ENCODE measurements around the gene RASL12.
"Not testable (repeated sequence)": the region's sequence is repeated elsewhere in the genome, so short reads cannot be mapped to it uniquely, and the experiment has no call there.

RASL12 gene, protein sequence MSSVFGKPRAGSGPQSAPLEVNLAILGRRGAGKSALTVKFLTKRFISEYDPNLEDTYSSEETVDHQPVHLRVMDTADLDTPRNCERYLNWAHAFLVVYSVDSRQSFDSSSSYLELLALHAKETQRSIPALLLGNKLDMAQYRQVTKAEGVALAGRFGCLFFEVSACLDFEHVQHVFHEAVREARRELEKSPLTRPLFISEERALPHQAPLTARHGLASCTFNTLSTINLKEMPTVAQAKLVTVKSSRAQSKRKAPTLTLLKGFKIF

DNA sequence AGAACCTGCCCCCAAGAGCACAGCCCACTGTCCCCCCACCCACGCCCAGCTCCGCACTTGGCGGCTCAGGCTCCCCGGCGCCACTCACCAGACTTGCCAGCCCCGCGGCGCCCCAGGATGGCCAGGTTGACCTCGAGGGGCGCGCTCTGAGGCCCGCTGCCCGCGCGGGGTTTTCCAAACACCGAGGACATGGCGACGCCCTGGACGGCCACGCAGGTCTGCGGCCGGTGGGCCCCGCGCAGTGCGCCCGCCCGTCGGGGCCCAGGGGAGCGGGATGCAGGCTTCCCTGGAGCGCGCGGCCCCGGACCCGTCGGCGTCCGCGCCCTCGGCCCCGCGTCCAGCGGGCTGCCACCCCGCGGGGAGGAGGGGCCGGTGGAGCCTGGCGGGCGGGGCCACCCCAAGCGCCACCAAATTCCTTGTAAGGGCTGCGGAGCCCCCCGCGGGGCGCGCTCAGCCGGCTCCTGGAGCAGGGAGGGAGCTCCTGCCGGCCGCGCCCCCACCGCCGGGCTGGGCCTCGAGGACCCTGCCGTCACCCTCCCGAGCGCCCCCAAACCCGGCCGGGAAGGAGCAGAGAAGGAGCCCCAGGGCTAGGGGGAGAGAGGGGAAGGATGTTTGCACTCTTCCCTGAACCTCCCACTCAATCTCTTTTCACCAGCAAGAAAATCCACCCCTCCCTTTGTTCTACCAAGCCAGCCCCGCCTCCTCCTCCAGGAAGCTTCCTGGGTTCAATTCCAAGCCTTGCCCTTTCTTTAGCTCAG is at the start of gene RASL12:
Gene RASL12, minus strand, starts transcription at position 347 of the 758 bp plus-strand sequence. Its CDS starts 156 bp downstream, at position 191.
- no peak for DNase-seq

GRCh38 chr15:65115542-65115941 is 47.8 kb upstream of the RASL12 start:
- peak; percentile 10 for DNase-seq

- no peak for DNase-seq
These were observed 47.3 kb upstream of the RASL12 start, which contains the start of gene UBAP1L for GRCh38 chr15:65115086-65115485. Gene UBAP1L (minus strand): TSS chr15:65115200. CDS start chr15:65106215, 8,985 bp downstream.

GRCh38 chr15:65110676-65111292 is 43.0 kb upstream of the RASL12 start:
- DNase-seq = no peak

DNA sequence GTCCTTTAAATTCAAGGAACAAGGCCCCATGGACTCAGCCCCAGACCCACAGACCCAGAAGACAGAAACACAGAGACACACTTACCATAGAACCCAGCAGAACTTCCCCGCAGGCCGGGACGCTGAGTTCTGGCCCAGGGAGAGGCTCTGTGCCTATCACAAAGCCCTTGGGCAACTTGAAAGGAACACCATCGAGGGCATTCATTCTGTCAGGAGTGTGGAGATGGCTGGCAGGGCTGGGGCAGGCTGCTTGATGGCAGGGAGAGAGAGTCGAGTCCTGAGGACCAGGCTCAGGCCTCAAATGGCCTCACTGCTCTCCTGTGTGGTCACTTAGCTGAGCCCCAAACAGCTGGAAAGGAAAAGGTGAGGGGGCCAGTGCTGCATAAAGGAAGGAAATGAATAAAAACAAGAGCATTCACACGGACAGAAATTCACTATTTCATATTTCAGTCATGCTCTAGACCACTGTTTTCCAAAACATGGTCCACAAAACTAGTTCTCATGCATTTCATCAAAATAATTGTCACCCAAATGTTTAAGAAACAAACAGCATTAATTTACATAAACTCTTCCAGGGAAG is 38.3 kb upstream of the RASL12 start:
- DNase-seq = no peak

DNA sequence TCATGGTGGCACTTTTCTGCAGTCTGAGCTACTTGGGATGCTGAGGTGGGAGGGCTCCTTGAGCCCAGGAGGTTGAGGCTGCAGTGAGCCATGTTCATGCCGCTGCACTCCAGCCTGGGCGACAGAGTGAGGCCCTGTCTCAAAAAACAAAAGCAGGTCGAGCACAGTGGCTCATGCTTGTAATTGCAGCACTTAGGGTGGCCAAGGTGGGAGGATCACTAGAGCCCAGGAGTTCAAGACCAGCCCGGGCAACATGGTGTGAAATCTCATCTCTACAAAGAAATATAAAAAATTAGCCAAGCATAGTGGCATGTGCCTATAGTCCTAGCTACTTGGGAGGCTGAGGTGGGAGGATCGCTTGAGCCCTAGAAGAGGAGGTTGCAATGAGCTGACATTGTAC is 37.2 kb upstream of the RASL12 start:
- DNase-seq = no peak

GRCh38 chr15:65102912-65103311 is 35.1 kb upstream of the RASL12 start:
- no peak for DNase-seq

DNA sequence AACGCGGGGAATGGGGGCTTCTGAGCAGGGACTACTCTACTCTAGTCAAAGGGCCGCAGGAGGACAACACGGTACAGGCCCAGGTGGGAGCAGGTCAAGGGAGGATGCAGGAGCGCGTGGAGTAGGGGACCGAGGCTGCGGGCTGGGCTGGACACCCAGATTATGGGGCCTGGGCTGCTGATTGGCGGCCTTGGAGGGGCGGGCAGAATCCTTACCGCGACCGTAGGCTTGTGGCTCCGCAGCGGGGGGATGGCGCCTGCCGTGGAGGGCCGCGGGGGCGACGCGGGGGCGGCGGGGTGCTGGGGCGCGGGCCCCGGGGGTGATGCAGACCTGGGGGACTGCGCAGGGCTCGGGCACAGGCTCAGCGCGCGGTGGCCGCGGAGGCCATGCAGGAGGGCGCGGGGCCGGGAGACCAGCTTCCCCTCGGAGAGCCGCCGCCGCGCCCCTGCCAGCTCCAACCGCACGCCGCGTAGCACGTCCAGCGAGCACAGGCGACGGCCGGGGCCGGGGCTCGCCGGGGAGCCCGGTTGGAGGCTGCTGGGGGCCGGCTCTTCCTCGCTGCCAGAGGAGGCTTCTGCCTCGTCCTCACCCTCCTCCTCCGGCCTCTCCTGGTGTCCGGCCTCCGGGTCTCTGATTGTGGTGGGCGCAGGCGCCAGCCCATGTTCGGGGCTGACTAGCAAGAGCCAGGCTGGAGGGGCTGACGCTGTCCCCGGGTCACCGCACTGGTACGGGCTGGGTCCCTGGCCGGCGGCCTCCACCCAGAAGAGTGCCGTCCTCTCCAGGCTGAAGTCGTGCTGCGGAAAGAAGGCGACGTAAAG is 34.3 kb upstream of the RASL12 start:
- DNase-seq = no peak

DNA sequence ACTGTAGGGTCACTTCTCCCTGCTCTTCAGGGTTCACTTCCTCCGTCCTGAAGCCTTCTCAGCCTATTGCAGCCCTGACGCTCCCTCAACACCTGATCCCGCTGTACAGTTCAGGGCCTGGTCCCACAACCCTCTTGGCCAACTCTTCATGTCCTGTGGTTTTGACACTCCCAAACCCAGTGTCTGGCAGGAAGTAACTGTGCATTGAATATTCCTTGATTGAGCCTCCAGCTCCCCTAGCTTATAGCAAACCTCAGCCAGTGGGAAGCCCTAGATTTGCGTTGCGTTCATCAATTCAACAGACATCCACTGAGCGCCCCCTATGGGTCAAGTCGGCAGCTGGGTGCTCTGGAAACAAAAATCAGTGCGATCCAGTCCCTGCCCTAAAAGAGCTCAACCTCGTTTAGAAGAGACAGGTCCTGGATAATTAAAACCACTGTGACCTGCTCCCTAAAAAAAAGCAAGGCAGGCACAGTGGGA is 33.7 kb upstream of the RASL12 start:
- DNase-seq = no peak

GRCh38 chr15:65100442-65100841 is 32.7 kb upstream of the RASL12 start:
- no peak for DNase-seq

- DNase-seq = not testable (repeated sequence)
These were observed 32.0 kb upstream of the RASL12 start for GRCh38 chr15:65099801-65100200.

GRCh38 chr15:65099336-65099735 is 31.5 kb upstream of the RASL12 start:
- no peak for DNase-seq

- DNase-seq = no peak
These were observed 30.0 kb upstream of the RASL12 start for GRCh38 chr15:65097651-65098263.

DNA sequence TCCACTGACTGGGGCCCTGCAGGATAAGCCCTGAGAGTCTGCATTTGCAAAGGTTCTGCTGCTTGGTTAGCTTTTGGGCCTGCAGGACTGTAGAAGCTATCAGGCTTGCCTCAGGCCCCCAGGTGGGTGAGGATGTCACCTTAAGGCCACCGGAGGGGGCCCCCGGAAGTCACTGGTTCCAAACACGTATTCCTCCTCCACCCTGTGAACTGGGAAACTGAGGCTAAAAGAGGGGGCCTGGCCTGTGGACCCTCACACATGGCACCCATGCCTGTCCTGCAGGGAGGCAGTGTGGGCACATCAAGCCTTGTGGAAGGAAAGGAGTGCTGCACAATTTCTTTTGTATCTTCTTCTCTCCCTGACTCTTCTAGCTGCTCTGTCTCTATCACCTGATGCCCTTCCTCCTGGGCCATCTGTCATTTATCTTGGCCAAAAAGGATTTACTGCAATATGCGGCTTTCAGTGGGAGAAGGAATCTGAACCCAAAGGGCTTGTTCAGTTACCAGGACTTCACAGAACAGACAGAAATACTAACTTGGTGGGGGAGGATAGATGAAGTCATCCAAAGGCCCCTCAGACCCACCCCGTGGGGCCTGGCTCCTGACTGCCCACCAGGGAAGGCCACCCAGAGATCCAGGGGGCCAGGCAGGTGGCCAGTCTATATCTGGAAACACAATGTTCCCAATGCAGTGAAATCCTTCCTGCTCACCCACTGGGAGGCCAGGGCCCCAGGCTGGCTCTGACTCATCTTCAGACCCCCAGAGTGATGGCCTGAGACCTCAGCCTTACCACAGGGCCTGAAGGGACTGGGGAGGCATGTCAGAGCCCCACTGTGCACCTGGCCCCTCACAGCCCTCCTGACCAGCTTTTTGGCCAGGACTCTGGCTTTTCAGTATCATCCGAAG is 28.9 kb upstream of the RASL12 start:
- no peak for DNase-seq

GRCh38 chr15:65095747-65096104 is 27.9 kb upstream of the RASL12 start:
- DNase-seq = no peak

DNA sequence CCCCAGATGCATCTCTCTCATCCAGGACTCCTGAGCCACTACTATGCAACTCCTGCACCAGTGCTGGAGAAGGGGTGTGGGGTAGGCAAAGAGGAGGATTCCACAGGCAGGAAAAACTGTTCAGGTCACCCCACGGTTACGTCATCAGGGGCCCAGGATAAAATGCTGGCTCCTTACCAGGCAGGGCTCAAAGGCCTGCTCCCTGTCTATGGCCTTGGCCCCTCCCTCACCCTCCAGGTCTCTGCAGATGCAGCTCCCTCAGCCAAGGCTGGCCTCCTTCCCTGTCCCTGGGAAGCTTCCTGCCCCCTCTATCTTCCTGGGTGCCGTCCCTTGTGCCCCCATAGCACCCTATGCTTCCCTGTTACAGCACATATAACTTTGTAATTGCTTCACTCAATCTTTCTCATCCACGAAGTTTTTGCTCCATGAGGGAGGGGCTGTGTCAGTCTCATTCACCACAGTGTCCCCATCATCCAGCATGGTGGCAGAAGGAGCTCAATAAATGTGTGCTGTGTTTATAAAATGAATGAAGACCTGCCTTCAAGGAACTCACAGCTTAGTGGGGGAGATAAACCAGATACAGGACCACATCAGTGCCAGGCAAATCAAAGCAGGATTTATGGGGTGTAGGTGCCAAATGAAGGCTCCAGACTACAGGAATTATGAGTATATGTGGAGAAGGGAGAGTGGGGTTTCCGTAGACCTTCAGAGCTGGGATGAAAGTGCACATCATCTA is 27.4 kb upstream of the RASL12 start:
- DNase-seq = no peak

GRCh38 chr15:65094294-65094995 is 26.7 kb upstream of the RASL12 start:
- DNase-seq = no peak

- DNase-seq = not testable (repeated sequence)
These were observed 26.0 kb upstream of the RASL12 start for GRCh38 chr15:65093793-65094170.

Data from NCI-H1436 treated with DMSO at 0.1 percent for 48 hours (cell line).